ENCODE data around the gene TNFAIP8L1.

TNFAIP8L1 gene

GRCh38 chr19:4602173-4602788, 37.0 kb upstream of the TNFAIP8L1 start:
- Histone ChIP-seq H3K36me3 (replicated peaks; ENCODE audit: insufficient read depth, low read length) (no peaks in the 10 kb centered on the region), H3F3A (ENCODE audit: insufficient read depth, low read length) (no peaks in the 10 kb centered on the region), H3K4me1 (ENCODE audit: low read length) (no peaks in the 10 kb centered on the region; the same call in 1 of the 2 replicates), H3K27me3 (replicated peaks; ENCODE audit: insufficient read depth, low read length) (peaks cover 85% of the 10 kb centered on the region), H3K79me2 (ENCODE audit: low read length) (no peaks in the 10 kb centered on the region), H3K9ac (ENCODE audit: low read length) (no peak overlapping the region), H3K4me3 (ENCODE audit: low read length) (no peak overlapping the region), H2AFZ (ENCODE audit: low read length) (no peak overlapping the region), H3K9me3 (replicated peaks; ENCODE audit: insufficient read depth, low read length) (no peaks in the 10 kb centered on the region), H3K27ac (ENCODE audit: low read length) (no peak overlapping the region), H4K20me1 (ENCODE audit: insufficient read depth, low read length) (no peaks in the 10 kb centered on the region), H3K4me2 (ENCODE audit: low read depth, low read length) (no peak overlapping the region), H3K9me2 (replicated peaks; ENCODE audit: insufficient read depth, low read length) (no peaks in the 10 kb centered on the region)
- TF ChIP-seq EZH2phosphoT487 (IDR thresholded peaks at IDR 0.05; ENCODE audit: low read length) (no peak), CTCF (IDR thresholded peaks at IDR 0.05; ENCODE audit: low read length) (no peak), EZH2 (optimal IDR thresholded peaks at IDR 0.05; ENCODE audit: low read depth, low read length) (no peak)
- no peak for DNase-seq

GRCh38 chr19:4602915-4603314, 36.4 kb upstream of the TNFAIP8L1 start:
- Histone ChIP-seq H3K9me2 (replicated peaks; ENCODE audit: insufficient read depth, low read length) (no peaks in the 10 kb centered on the region), H3K4me1 (ENCODE audit: low read length) (no peaks in the 10 kb centered on the region), H3K4me3 (ENCODE audit: low read length) (no peak overlapping the region), H3K27me3 (replicated peaks; ENCODE audit: insufficient read depth, low read length) (peaks cover 87% of the 10 kb centered on the region), H3K36me3 (replicated peaks; ENCODE audit: insufficient read depth, low read length) (no peaks in the 10 kb centered on the region), H3K27ac (ENCODE audit: low read length) (no peak overlapping the region), H3K9me3 (replicated peaks; ENCODE audit: insufficient read depth, low read length) (no peaks in the 10 kb centered on the region), H3K79me2 (ENCODE audit: low read length) (no peaks in the 10 kb centered on the region), H2AFZ (ENCODE audit: low read length) (no peak overlapping the region), H3F3A (ENCODE audit: insufficient read depth, low read length) (no peaks in the 10 kb centered on the region), H3K4me2 (ENCODE audit: low read depth, low read length) (no peak overlapping the region), H4K20me1 (ENCODE audit: insufficient read depth, low read length) (no peaks in the 10 kb centered on the region), H3K9ac (ENCODE audit: low read length) (no peak overlapping the region)
- no peak for DNase-seq
- TF ChIP-seq CTCF (IDR thresholded peaks at IDR 0.05; ENCODE audit: low read length) (no peak), EZH2phosphoT487 (IDR thresholded peaks at IDR 0.05; ENCODE audit: low read length) (no peak), EZH2 (optimal IDR thresholded peaks at IDR 0.05; ENCODE audit: low read depth, low read length) (no peak)

GRCh38 chr19:4604912-4605311, 34.4 kb upstream of the TNFAIP8L1 start:
- no peaks in the 10 kb centered on the region for H4K20me1 ChIP-seq (ENCODE audit: insufficient read depth, low read length)
- no peak overlapping the region for H2AFZ ChIP-seq (ENCODE audit: low read length)
- no peaks in the 10 kb centered on the region for H3K79me2 ChIP-seq (ENCODE audit: low read length)
- no peaks in the 10 kb centered on the region for H3F3A ChIP-seq (ENCODE audit: insufficient read depth, low read length)
- H3K9me2 ChIP-seq (replicated peaks; ENCODE audit: insufficient read depth, low read length) = no peaks in the 10 kb centered on the region
- TF ChIP-seq EZH2 (optimal IDR thresholded peaks at IDR 0.05; ENCODE audit: low read depth, low read length) = no peak
- TF ChIP-seq EZH2phosphoT487 (IDR thresholded peaks at IDR 0.05; ENCODE audit: low read length) = no peak
- TF ChIP-seq CTCF (IDR thresholded peaks at IDR 0.05; ENCODE audit: low read length) = no peak
- no peak overlapping the region for H3K4me3 ChIP-seq (ENCODE audit: low read length)
- no peak overlapping the region for H3K9ac ChIP-seq (ENCODE audit: low read length)
- no peaks in the 10 kb centered on the region for H3K9me3 ChIP-seq (replicated peaks; ENCODE audit: insufficient read depth, low read length)
- no peak for DNase-seq
- no peak overlapping the region for H3K4me2 ChIP-seq (ENCODE audit: low read depth, low read length)
- no peak overlapping the region for H3K27ac ChIP-seq (ENCODE audit: low read length)
- H3K27me3 ChIP-seq (replicated peaks; ENCODE audit: insufficient read depth, low read length) = peaks cover 92% of the 10 kb centered on the region
- no peaks in the 10 kb centered on the region for H3K4me1 ChIP-seq (ENCODE audit: low read length)
- no peaks in the 10 kb centered on the region for H3K36me3 ChIP-seq (replicated peaks; ENCODE audit: insufficient read depth, low read length)
